Esophagus muscularis mucosa (tissue), 3 donors: Measurements from ENCODE around the gene TMPRSS15.

Experiments used
- CTCF ChIP-seq, 3 experiments: fragments of 200-600 bp in 2 of 3; fragments of 450-650 bp in 1 of 3; sonication (generic) in 2 of 3; IDR thresholded peaks; one replicate each; pipeline ENCODE4 v1.5.1; 2017 to 2019; ENCODE audit warnings: antibody characterized with exemption in 3 of 3, mild to moderate bottlenecking in 2 of 3, moderate library complexity in 1 of 3
- POLR2A ChIP-seq: fragments of 450-650 bp; IDR thresholded peaks from one replicate; pipeline ENCODE4 v1.6.1; 2017; ENCODE audit warnings: antibody characterized with exemption, moderate library complexity, mild to moderate bottlenecking, low read depth

GRCh38 chr21:18235545-18235944 lies 168.0 kb downstream of the TMPRSS15 start:
- TF ChIP-seq CTCF (IDR thresholded peaks at IDR 0.05) = no peak
- no peak for TF ChIP-seq POLR2A
